ENCODE measurements around the gene MPP2. TPM values are rescaled to one million over a fixed set of nuclear protein-coding genes. Genes with fewer than 3 reads are reported as not detected.
A peak's percentile ranks its signal among the peaks of the same experiment; 100 is the strongest.

The MPP2 gene
- total RNA-seq, 4 donors from 2014 or later: 0.18 to 3.6 (median 0.54) TPM

DNA sequence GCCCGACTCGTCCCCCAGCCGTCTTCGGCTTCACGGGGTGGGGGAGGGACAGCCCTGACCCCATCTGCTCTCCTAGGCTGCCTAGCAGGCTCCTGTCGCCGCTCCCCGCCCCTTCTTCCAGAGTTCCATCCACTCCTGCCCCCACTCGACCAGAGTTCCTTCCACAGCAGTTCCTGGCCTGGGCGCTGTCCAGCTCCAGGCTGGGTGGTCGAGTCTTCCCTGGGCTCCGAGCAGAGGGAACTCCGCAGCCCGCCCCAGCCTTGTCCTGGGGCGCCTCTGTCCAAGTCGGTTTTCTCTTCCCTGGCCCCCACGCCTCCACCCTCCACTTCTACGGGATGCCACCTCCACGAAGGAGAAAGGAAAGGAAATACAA lies 45.0 kb upstream of the MPP2 start:
- peak overlapping the region in 1 of 4 donors; percentile 38 for H3K4me3 ChIP-seq
- H3K27ac ChIP-seq: no peak overlapping the region
- intact Hi-C loops (cut with DNase I): no loop called here
- H3K36me3 ChIP-seq: no peaks in the 10 kb centered on the region
- no peaks in the 10 kb centered on the region for H3K9me3 ChIP-seq
- TF ChIP-seq, protein P1, sequence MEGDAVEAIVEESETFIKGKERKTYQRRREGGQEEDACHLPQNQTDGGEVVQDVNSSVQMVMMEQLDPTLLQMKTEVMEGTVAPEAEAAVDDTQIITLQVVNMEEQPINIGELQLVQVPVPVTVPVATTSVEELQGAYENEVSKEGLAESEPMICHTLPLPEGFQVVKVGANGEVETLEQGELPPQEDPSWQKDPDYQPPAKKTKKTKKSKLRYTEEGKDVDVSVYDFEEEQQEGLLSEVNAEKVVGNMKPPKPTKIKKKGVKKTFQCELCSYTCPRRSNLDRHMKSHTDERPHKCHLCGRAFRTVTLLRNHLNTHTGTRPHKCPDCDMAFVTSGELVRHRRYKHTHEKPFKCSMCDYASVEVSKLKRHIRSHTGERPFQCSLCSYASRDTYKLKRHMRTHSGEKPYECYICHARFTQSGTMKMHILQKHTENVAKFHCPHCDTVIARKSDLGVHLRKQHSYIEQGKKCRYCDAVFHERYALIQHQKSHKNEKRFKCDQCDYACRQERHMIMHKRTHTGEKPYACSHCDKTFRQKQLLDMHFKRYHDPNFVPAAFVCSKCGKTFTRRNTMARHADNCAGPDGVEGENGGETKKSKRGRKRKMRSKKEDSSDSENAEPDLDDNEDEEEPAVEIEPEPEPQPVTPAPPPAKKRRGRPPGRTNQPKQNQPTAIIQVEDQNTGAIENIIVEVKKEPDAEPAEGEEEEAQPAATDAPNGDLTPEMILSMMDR (IDR thresholded peaks at IDR 0.05): no peak
- TF ChIP-seq POLR2A (IDR thresholded peaks at IDR 0.05): no peak
- H3K4me1 ChIP-seq: peaks cover 0 to 16% (median 7%) of the 10 kb centered on the region in 3 donors
- H3K27me3 ChIP-seq: peaks cover 13 to 92% (median 20%) of the 10 kb centered on the region in 4 donors
- WGBS, 2 donors: 16 to 22% methylated on average over 12 to 17 of the region's 19 CpGs
- no peak for DNase-seq

DNA sequence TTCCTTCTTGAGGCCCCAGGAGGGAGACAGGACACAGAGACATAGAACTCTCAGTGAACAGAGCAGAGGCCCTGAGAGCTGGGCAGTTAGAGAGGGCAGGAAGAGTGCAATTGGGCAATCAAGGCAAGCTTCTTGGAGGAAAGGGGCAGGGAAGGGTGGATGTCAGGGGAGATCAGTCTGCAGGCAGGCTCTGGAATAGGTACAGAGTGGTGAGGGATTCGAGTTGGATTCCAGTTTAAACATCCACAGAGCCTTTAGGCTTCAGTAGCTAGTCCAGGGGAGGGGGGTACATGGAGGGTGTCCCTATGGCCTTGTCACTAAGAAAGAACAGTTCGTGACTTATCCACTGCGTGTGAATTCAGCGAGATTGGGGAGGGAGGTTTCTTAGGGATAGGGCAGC lies 44.4 kb upstream of the MPP2 start:
- Histone ChIP-seq H3K4me3 (no peak overlapping the region), H3K9me3 (no peaks in the 10 kb centered on the region), H3K4me1 (peaks cover 0 to 16% (median 7%) of the 10 kb centered on the region in 3 donors), H3K36me3 (no peaks in the 10 kb centered on the region), H3K27me3 (peaks cover 13 to 95% (median 20%) of the 10 kb centered on the region in 4 donors), H3K27ac (no peak overlapping the region)
- TF ChIP-seq POLR2A (IDR thresholded peaks at IDR 0.05): no peak
- TF ChIP-seq, protein P1 (IDR thresholded peaks at IDR 0.05): no peak
- WGBS, 2 donors: 76 to 80% methylated on average over 1 to 4 of the region's 4 CpGs
- no peak for DNase-seq
- intact Hi-C loops (cut with DNase I): no loop called here

DNA sequence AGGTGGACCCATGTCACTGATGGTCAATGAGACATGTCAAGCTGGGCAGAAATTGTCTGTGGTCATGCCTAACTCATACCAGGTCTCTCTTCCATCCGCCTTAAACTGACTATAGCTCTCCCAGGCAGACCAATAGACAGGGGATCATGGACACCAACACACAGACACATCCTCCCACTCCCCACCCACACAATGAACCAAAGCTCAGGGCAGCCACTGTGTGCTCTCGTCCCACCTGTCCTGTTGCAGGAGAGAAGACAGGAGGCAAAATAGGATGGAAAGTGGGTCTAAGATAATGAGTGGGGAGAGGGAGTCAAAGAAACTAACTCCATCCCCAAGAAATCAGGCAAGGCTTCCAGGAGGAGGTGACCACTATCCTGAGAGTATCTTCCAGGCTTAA lies 43.2 kb upstream of the MPP2 start:
- Histone ChIP-seq H3K36me3 (no peaks in the 10 kb centered on the region), H3K4me1 (peaks cover 0 to 16% (median 7%) of the 10 kb centered on the region in 3 donors), H3K27me3 (peaks cover 13 to 89% (median 20%) of the 10 kb centered on the region in 4 donors), H3K4me3 (no peak overlapping the region), H3K27ac (no peak overlapping the region), H3K9me3 (no peaks in the 10 kb centered on the region)
- WGBS, 2 donors: 67 to 83% methylated on average over 1 to 2 of the region's 2 CpGs
- intact Hi-C loops (cut with DNase I): no loop called here
- TF ChIP-seq POLR2A (IDR thresholded peaks at IDR 0.05): no peak
- TF ChIP-seq, protein P1 (IDR thresholded peaks at IDR 0.05): no peak
- DNase-seq: no peak

DNA sequence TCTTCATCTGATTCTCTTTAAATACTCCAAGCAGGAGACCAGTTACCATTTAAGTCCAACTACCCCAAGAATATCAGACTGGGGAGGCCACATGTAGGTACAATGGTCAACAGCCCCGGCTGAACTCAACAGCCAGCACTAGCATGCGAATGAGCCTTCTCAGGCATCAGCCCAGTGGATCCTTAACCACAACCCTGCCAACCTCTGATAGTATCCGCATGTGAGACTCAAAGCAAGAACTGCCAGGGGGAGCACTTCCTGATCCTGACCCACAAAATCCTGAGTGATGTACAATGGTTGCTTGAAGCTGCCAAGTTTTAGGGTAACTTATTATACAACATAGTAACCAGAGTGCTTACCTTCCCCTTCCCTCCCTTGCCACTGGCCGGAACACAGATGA lies 42.4 kb upstream of the MPP2 start:
- no peak for DNase-seq
- TF ChIP-seq, protein P1 (IDR thresholded peaks at IDR 0.05): no peak
- TF ChIP-seq POLR2A (IDR thresholded peaks at IDR 0.05): no peak
- Histone ChIP-seq H3K36me3 (no peaks in the 10 kb centered on the region), H3K4me1 (peaks cover 0 to 16% (median 7%) of the 10 kb centered on the region in 3 donors), H3K4me3 (no peak overlapping the region), H3K27me3 (peaks cover 13 to 81% (median 20%) of the 10 kb centered on the region in 4 donors), H3K27ac (no peak overlapping the region), H3K9me3 (no peaks in the 10 kb centered on the region)
- intact Hi-C loops (cut with DNase I): loop anchor here (10.0 kb wide), 1 partner anchor 45 kb away; no protein-coding TSS in a partner anchor
- WGBS, 2 donors: 47 to 68% methylated on average over 3 to 4 of the region's 4 CpGs

DNA sequence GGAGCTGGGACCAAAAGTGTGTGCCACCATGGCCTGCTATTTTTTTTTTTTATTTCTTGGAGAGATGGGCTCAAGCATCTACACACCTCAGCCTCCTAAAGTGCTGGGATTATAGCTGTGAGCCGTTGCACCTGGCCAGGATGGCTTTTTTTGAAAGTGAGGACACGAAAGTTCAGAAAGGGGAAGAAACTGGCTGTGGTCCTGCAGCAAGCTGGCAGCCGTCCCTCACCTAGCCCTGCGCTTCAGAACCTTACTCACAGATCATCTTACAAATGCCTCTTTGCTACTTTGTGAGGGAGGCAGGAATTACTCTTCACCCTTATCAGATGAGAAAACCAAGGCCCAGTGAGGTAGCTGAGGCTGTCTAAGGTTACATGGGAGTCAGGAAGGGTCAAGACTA lies 39.4 kb upstream of the MPP2 start:
- Histone ChIP-seq H3K4me3 (no peak overlapping the region), H3K27ac (no peak overlapping the region), H3K36me3 (no peaks in the 10 kb centered on the region), H3K9me3 (no peaks in the 10 kb centered on the region), H3K4me1 (peaks cover 0 to 8% (median 0%) of the 10 kb centered on the region in 3 donors), H3K27me3 (peaks cover 0 to 51% (median 4%) of the 10 kb centered on the region in 4 donors)
- intact Hi-C loops (cut with DNase I): loop anchor here (10.0 kb wide), 1 partner anchor 48 kb away; no protein-coding TSS in a partner anchor
- no peak for DNase-seq
- WGBS, 2 donors: 51 to 54% methylated on average over 3 to 4 of the region's 4 CpGs
- TF ChIP-seq, protein P1 (IDR thresholded peaks at IDR 0.05): no peak
- no peak for TF ChIP-seq POLR2A (IDR thresholded peaks at IDR 0.05)
